OCI-LY1 (cell line): ENCODE results near the gene SLC26A8.
"Not testable (repeated sequence)": the region's sequence is repeated elsewhere in the genome, so short reads cannot be mapped to it uniquely, and the experiment has no call there.

Source experiments
- H2AFZ ChIP-seq: fragments of 200-600 bp; sonication (generic), shearing (Covaris generic); 2 replicates; pipeline ENCODE4 v1.6.0; 2014; ENCODE audit warnings: antibody characterized with exemption, mild to moderate bottlenecking, low read length
- H3F3A ChIP-seq: fragments of 200-600 bp; sonication (generic), shearing (Covaris generic); 2 replicates; pipeline ENCODE4 v1.6.0; 2014; ENCODE audit warnings: mild to moderate bottlenecking, antibody characterized with exemption, low read length, moderate library complexity; ENCODE audit not compliant: insufficient read depth
- H3K27ac ChIP-seq: fragments of 200-600 bp; sonication (generic); 2 replicates; pipeline ENCODE4 v1.5.1; 2014; ENCODE audit warnings: low read length, mixed run types, mild to moderate bottlenecking, low read depth; ENCODE audit not compliant: poor library complexity, severe bottlenecking
- H3K27me3 ChIP-seq: fragments of 200-600 bp; sonication (generic); 2 replicates; pipeline ENCODE4 v1.6.0; 2014; ENCODE audit warnings: antibody characterized with exemption, mild to moderate bottlenecking, low read length, moderate library complexity; ENCODE audit not compliant: insufficient read depth
- H3K36me3 ChIP-seq: fragments of 200-600 bp; sonication (generic); 2 replicates; pipeline ENCODE4 v1.6.1; 2014; ENCODE audit warnings: mild to moderate bottlenecking, antibody characterized with exemption, low read length, moderate library complexity, mixed read lengths; ENCODE audit not compliant: insufficient read depth
- H3K4me1 ChIP-seq: fragments of 200-600 bp; sonication (generic); 2 replicates; pipeline ENCODE4 v1.5.1; 2014; ENCODE audit warnings: mild to moderate bottlenecking, low read length, moderate library complexity; ENCODE audit not compliant: insufficient read depth, severe bottlenecking
- H3K4me2 ChIP-seq: fragments of 200-600 bp; sonication (generic), shearing (Covaris generic); 2 replicates; pipeline ENCODE4 v1.6.1; 2014; ENCODE audit warnings: low read length
- H3K4me3 ChIP-seq: fragments of 200-600 bp; sonication (generic); 2 replicates; pipeline ENCODE4 v1.5.1; 2014; ENCODE audit warnings: low read length, low read depth, mild to moderate bottlenecking, mixed read lengths; ENCODE audit not compliant: poor library complexity, severe bottlenecking
- H3K79me2 ChIP-seq: fragments of 200-600 bp; shearing (Covaris generic); 2 replicates; pipeline ENCODE4 v1.6.1; 2016; ENCODE audit warnings: mixed run types, low read length, mixed read lengths; ENCODE audit not compliant: insufficient read depth
- H3K9ac ChIP-seq: fragments of 200-600 bp; sonication (generic), shearing (Covaris generic); 2 replicates; pipeline ENCODE4 v1.6.1; 2014; ENCODE audit warnings: mild to moderate bottlenecking, low read length, mixed read lengths
- H3K9me2 ChIP-seq: fragments of 200-600 bp; sonication (generic), shearing (Covaris generic); 2 replicates; pipeline ENCODE4 v1.6.1; 2014; ENCODE audit warnings: low read depth, mild to moderate bottlenecking, low read length, mixed read lengths
- H3K9me3 ChIP-seq: fragments of 200-600 bp; shearing (Covaris generic); 2 replicates; pipeline ENCODE4 v1.6.1; 2014; ENCODE audit warnings: low read length, mixed read lengths
- H4K20me1 ChIP-seq: fragments of 200-600 bp; sonication (generic), shearing (Covaris generic); 2 replicates; pipeline ENCODE4 v1.6.0; 2016; ENCODE audit warnings: mild to moderate bottlenecking, low read length; ENCODE audit not compliant: insufficient read depth
- EZH2 ChIP-seq: fragments of 200-600 bp; sonication (generic), shearing (Covaris generic); IDR thresholded peaks from 2 replicates; pipeline ENCODE4 v1.8.0; 2017; ENCODE audit warnings: borderline replicate concordance, mixed run types, mild to moderate bottlenecking, antibody characterized with exemption, low read length, moderate library complexity, mixed read lengths
- TF ChIP-seq, protein P1 (sequence below): fragments of 200-600 bp; sonication (generic), shearing (Covaris generic); IDR thresholded peaks from 2 replicates; pipeline ENCODE4 v1.5.1; 2017; ENCODE audit warnings: mild to moderate bottlenecking, antibody characterized with exemption, low read length, moderate library complexity, mixed read lengths

SLC26A8 gene

DNA sequence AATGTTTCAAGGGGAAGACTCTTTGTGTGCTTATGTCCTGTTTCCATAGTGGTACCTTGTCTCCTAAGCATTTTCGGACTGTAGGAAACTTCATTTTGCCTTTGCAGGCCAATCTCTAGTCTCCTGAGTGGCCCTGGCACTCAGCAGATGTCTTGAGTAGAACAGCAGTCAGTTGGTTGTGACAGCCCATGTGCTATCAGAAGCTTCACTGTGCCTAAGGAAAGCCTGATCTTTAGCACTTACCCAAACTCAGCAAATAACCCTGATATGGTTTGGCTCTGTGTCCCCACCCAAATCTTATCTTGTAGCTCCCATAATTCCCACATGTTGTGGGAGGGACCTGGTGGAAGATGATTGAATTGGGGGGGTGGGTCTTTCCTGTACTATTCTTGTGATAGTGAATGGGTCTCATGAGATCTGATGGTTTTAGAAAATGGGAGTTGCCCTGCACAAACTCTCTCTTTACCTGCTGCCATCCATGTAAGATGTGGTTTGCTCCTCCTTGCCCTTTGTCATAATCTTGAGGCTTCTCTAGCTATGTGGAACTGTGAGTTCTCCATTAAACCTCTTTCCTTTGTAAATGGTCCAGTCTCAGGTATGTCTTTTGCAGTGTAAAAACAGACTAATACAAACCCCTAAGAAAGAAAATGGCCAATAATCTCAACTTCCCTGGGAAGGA lies 87.6 kb downstream of the SLC26A8 start:
- H3K36me3 ChIP-seq = no peaks in the 10 kb centered on the region; the same call in 1 of the 2 replicates
- no peak overlapping the region for H3K4me3 ChIP-seq
- no peaks in the 10 kb centered on the region for H3K79me2 ChIP-seq
- H3F3A ChIP-seq = no peaks in the 10 kb centered on the region
- no peak overlapping the region for H3K4me2 ChIP-seq
- H4K20me1 ChIP-seq = no peaks in the 10 kb centered on the region
- H3K4me1 ChIP-seq = no peaks in the 10 kb centered on the region
- peaks cover 5% of the 10 kb centered on the region; the same call in 1 of the 2 replicates for H3K9me3 ChIP-seq
- H2AFZ ChIP-seq = no peak overlapping the region
- H3K9me2 ChIP-seq = no peaks in the 10 kb centered on the region
- H3K27me3 ChIP-seq = no peaks in the 10 kb centered on the region; the same call in 1 of the 2 replicates
- no peak for TF ChIP-seq EZH2
- TF ChIP-seq, protein P1, sequence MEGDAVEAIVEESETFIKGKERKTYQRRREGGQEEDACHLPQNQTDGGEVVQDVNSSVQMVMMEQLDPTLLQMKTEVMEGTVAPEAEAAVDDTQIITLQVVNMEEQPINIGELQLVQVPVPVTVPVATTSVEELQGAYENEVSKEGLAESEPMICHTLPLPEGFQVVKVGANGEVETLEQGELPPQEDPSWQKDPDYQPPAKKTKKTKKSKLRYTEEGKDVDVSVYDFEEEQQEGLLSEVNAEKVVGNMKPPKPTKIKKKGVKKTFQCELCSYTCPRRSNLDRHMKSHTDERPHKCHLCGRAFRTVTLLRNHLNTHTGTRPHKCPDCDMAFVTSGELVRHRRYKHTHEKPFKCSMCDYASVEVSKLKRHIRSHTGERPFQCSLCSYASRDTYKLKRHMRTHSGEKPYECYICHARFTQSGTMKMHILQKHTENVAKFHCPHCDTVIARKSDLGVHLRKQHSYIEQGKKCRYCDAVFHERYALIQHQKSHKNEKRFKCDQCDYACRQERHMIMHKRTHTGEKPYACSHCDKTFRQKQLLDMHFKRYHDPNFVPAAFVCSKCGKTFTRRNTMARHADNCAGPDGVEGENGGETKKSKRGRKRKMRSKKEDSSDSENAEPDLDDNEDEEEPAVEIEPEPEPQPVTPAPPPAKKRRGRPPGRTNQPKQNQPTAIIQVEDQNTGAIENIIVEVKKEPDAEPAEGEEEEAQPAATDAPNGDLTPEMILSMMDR = no peak
- no peak overlapping the region for H3K9ac ChIP-seq
- no peak overlapping the region for H3K27ac ChIP-seq

DNA sequence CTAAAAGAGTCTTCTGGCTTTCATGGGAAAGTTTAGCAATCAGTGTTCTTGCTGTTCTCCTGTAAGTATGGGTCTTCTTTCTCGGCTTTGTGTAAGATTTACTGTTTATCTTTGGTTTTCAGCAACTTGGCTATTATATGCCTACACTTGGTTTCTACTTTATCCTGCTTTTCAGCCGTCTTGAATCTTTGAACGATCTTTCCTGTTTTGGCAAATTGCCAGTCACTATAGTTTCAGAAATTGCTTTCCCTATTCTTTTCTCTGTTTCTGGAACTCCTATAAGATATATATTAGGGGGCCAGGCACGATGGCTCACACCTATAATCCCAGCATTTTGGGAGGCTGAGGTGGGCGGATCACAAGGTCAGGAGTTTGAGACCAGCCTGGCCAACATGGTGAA lies 89.0 kb downstream of the SLC26A8 start:
- Histone ChIP-seq H3K4me3 (no peak overlapping the region), H3K79me2 (no peaks in the 10 kb centered on the region), H3K36me3 (no peaks in the 10 kb centered on the region; the same call in 1 of the 2 replicates), H3K9ac (no peak overlapping the region), H3K9me2 (no peaks in the 10 kb centered on the region), H4K20me1 (no peaks in the 10 kb centered on the region), H3K4me2 (no peak overlapping the region), H3K27me3 (no peaks in the 10 kb centered on the region; the same call in 1 of the 2 replicates), H3K9me3 (peaks cover 5% of the 10 kb centered on the region; the same call in 1 of the 2 replicates), H3F3A (no peaks in the 10 kb centered on the region), H3K27ac (no peak overlapping the region), H2AFZ (no peak overlapping the region), H3K4me1 (no peaks in the 10 kb centered on the region)
- TF ChIP-seq, protein P1 = no peak
- no peak for TF ChIP-seq EZH2

DNA sequence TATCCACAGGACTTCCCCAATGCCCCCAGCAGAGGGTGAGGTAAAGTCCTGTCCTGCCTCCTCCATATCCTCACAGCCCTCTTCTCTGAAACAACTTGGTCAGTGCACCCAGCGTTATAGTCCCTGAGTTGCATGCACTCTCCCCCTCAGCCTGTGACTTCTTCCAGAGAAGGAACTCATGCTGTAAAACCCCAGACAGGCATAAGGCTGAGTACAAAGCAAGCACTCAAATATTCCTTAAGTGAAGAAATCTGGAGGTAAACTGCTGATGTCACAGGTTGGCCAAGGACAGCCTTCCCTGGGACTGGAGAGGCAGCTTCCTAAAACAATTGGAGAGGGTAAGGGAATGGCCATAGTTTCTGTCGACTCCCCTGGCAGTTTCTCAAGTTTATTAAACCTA lies 90.6 kb downstream of the SLC26A8 start:
- Histone ChIP-seq H3K4me3 (no peak overlapping the region), H2AFZ (no peak overlapping the region), H3K9ac (no peak overlapping the region), H4K20me1 (no peaks in the 10 kb centered on the region), H3K9me2 (no peaks in the 10 kb centered on the region), H3K79me2 (no peaks in the 10 kb centered on the region), H3F3A (no peaks in the 10 kb centered on the region), H3K4me1 (no peaks in the 10 kb centered on the region), H3K9me3 (peaks cover 2% of the 10 kb centered on the region; the same call in 1 of the 2 replicates), H3K4me2 (no peak overlapping the region), H3K36me3 (no peaks in the 10 kb centered on the region; the same call in 1 of the 2 replicates), H3K27ac (no peak overlapping the region), H3K27me3 (no peaks in the 10 kb centered on the region; the same call in 1 of the 2 replicates)
- TF ChIP-seq, protein P1 = no peak
- TF ChIP-seq EZH2 = no peak

DNA sequence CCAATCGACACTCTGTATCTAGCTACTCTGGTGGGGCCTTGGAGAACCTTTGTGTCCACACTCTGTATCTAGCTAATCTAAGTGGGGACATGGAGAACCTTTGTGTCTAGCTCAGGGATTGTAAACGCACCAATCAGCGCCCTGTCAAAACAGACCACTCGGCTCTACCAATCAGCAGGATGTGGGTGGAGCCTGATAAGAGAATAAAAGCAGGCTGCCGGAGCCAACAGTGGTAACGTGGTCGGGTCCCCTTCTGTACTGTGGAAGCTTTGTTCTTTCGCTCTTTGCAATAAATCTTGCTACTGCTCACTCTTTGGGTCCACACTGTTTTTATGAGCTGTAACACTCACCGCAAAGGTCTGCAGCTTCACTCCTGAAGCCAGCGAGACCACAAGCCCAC lies 92.6 kb downstream of the SLC26A8 start:
- not testable (repeated sequence) for H3K4me3 ChIP-seq, H3K4me1 ChIP-seq, H3K4me2 ChIP-seq, H3K9me2 ChIP-seq, H3K9ac ChIP-seq, H3K27ac ChIP-seq, H3K27me3 ChIP-seq, H3F3A ChIP-seq, H3K9me3 ChIP-seq, H3K79me2 ChIP-seq, H4K20me1 ChIP-seq, H3K36me3 ChIP-seq, H2AFZ ChIP-seq
